Measurements from ENCODE around the gene ARL2.
"Not testable (repeated sequence)": the region's sequence is repeated elsewhere in the genome, so short reads cannot be mapped to it uniquely, and the experiment has no call there.

Gene ARL2

GRCh38 chr11:64998690-64999431 lies 15.1 kb upstream of the ARL2 start:
- no peak for TF ChIP-seq CTCF (IDR thresholded peaks at IDR 0.05; ENCODE audit: extremely low read depth, missing control alignments)
- DNase-seq (ENCODE audit: low spot score) = no peak

- no peak for TF ChIP-seq CTCF (IDR thresholded peaks at IDR 0.05; ENCODE audit: extremely low read depth, missing control alignments)
- DNase-seq (ENCODE audit: low spot score) = no peak
These were observed 14.5 kb upstream of the ARL2 start for GRCh38 chr11:64999478-64999877.

DNA sequence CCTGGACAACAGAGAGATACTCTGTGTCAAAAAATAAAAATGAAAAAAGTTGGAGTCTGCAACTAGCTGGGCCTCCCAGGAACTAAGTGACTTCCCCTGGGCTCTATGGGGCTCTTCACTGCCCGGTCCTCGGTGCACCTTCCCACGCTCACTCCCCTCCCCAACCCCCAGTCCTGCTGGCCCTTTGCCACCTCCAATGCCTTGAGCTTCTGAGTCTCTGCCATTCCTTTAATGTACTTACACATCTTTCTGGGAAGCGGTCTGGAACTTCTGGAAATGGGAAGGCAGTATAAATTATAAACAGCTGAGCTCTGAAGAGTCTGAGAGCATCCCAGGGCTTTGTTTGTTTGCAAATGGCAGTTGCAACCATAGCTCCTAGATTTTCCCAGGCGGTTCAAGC lies 11.3 kb upstream of the ARL2 start:
- no peak for TF ChIP-seq CTCF (IDR thresholded peaks at IDR 0.05; ENCODE audit: extremely low read depth, missing control alignments)
- no peak for DNase-seq (ENCODE audit: low spot score)

DNA sequence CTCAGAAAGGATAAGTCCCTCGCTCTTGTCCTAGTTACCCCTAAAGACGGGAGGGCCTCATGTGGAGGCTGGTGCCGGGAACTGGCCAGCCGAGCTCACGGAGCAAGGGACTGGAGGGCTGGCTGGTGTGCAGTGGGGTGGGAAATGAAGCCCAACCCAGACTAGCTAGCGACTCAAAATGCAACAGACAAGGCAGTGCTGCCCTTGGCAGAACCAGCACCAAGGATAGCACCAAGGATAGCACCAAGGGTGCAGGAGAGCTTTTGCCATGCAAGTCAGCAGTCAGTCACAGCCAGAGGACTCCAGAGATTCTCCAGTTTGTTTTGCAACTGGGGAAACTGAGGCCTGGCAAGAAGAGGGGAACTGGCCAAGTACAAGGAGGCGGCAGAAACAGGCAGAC lies 10.7 kb upstream of the ARL2 start:
- no peak for TF ChIP-seq CTCF (IDR thresholded peaks at IDR 0.05; ENCODE audit: extremely low read depth, missing control alignments)
- DNase-seq (ENCODE audit: low spot score) = no peak

DNA sequence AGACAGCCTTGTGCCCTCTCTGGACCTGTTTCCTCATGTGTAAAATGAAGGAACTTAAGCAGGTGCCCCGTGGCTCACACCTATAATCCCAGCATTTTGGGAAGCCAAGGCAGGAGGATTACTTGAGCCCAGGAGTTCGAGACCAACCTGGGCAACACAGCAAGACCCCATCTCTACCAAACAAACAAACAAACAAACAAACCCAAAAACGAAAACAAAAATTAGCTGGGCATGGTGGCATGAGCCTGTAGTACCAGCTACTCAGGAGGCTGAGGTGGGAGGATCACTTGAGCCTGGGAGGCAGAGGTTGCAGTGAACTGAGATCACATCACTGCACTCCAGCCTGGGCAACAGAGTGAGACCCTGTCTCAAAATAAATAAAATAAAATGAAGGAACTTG lies 10.0 kb upstream of the ARL2 start:
- DNase-seq (ENCODE audit: low spot score) = not testable (repeated sequence)

GRCh38 chr11:65008016-65008415 lies 5.9 kb upstream of the ARL2 start:
- no peak for TF ChIP-seq CTCF (IDR thresholded peaks at IDR 0.05; ENCODE audit: extremely low read depth, missing control alignments)
- no peak for DNase-seq (ENCODE audit: low spot score)

GRCh38 chr11:65008873-65009272 lies 5.1 kb upstream of the ARL2 start:
- TF ChIP-seq CTCF (IDR thresholded peaks at IDR 0.05; ENCODE audit: extremely low read depth, missing control alignments) = no peak
- no peak for DNase-seq (ENCODE audit: low spot score)

Measured in GM20000 (cell line).